Right atrium auricular region (tissue), 2 donors: ENCODE results near the gene HMOX2. TPM values are rescaled to one million over a fixed set of nuclear protein-coding genes. Genes with fewer than 3 reads are reported as not detected.

Experiments used
- DNase-seq: peaks from one replicate; pipeline ENCODE4 v3.0.0-alpha.2; 2019; ENCODE audit warnings: low spot score
- H3K27ac ChIP-seq, 2 donors: fragments of 200-600 bp; sonication (generic); 1 replicate in 1 of 2; 2 replicates in 1 of 2; pipeline ENCODE4 v1.5.1; 2016 to 2019
- H3K27me3 ChIP-seq, 2 donors: fragments of 200-600 bp; sonication (generic); one replicate each; pipeline versions ENCODE4 v1.5.1 to v1.6.0; 2017 to 2019
- H3K36me3 ChIP-seq: fragments of 200-600 bp; sonication (generic); one replicate; pipeline ENCODE4 v1.5.1; 2016
- H3K4me1 ChIP-seq, 2 donors: fragments of 200-600 bp; sonication (generic); one replicate each; pipeline versions ENCODE4 v1.5.1 to v1.6.0; 2017 to 2019
- H3K4me3 ChIP-seq, 2 donors: fragments of 200-600 bp; sonication (generic); 1 replicate in 1 of 2; 2 replicates in 1 of 2; pipeline ENCODE4 v1.5.1; 2017 to 2019; ENCODE audit warnings: mild to moderate bottlenecking in 1 of 2, moderate library complexity in 1 of 2
- H3K9me3 ChIP-seq, 2 donors: fragments of 200-600 bp; sonication (generic); one replicate each; pipeline ENCODE4 v1.5.1; 2019
- CTCF ChIP-seq, 2 donors: fragments of 200-600 bp; sonication (generic); IDR thresholded peaks; one replicate each; pipeline ENCODE4 v1.5.1; 2019; ENCODE audit warnings: antibody characterized with exemption in 2 of 2
- total RNA-seq, 2 donors: library from RNA; depleted of rRNA; stranded (reverse); fragments of >200 nt; gene quantifications; one replicate each; pipeline ENCODE4 v1.1.0, GENCODE V29; 2016

The HMOX2 gene
- total RNA-seq, 2 donors from 2014 or later, result 98.7 to 101 TPM

- Histone ChIP-seq H3K36me3 (no peaks in the 10 kb centered on the region), H3K4me3 (no peak overlapping the region), H3K9me3 (no peaks in the 10 kb centered on the region), H3K27ac (no peak overlapping the region), H3K27me3 (no peaks in the 10 kb centered on the region), H3K4me1 (peaks cover 0 to 13% of the 10 kb centered on the region in 2 donors)
- TF ChIP-seq CTCF (IDR thresholded peaks at IDR 0.05), result no peak
- no peak for DNase-seq
Observed at GRCh38 chr16:4539716-4540284, 63.6 kb downstream of the HMOX2 start.

- no peak for TF ChIP-seq CTCF (IDR thresholded peaks at IDR 0.05)
- no peak for DNase-seq
Observed at GRCh38 chr16:4544473-4544872, 68.3 kb downstream of the HMOX2 start.

GRCh38 chr16:4548124-4548523 lies 71.9 kb downstream of the HMOX2 start:
- Histone ChIP-seq H3K36me3 (no peaks in the 10 kb centered on the region), H3K4me1 (no peaks in the 10 kb centered on the region)
- DNase-seq, result no peak

More at GRCh38 chr16:4544473-4544872, 68.3 kb downstream of the HMOX2 start:
- H3K36me3 ChIP-seq, result no peaks in the 10 kb centered on the region
- no peaks in the 10 kb centered on the region for H3K4me1 ChIP-seq
- no peak overlapping the region for H3K27ac ChIP-seq
- H3K9me3 ChIP-seq, result no peaks in the 10 kb centered on the region
- H3K4me3 ChIP-seq, result no peak overlapping the region
- H3K27me3 ChIP-seq, result no peaks in the 10 kb centered on the region

GRCh38 chr16:4550591-4550990 lies 74.4 kb downstream of the HMOX2 start:
- H3K27me3 ChIP-seq, result no peaks in the 10 kb centered on the region
- H3K27ac ChIP-seq, result no peak overlapping the region
- no peaks in the 10 kb centered on the region for H3K4me1 ChIP-seq
- no peaks in the 10 kb centered on the region for H3K36me3 ChIP-seq
- no peaks in the 10 kb centered on the region for H3K9me3 ChIP-seq
- no peak overlapping the region for H3K4me3 ChIP-seq
- TF ChIP-seq CTCF (IDR thresholded peaks at IDR 0.05), result no peak
- DNase-seq, result no peak

More at GRCh38 chr16:4548124-4548523, 71.9 kb downstream of the HMOX2 start:
- no peak for TF ChIP-seq CTCF (IDR thresholded peaks at IDR 0.05)
- H3K4me3 ChIP-seq, result no peak overlapping the region
- no peaks in the 10 kb centered on the region for H3K27me3 ChIP-seq
- no peaks in the 10 kb centered on the region for H3K9me3 ChIP-seq
- H3K27ac ChIP-seq, result no peak overlapping the region

GRCh38 chr16:4552541-4552940 lies 76.3 kb downstream of the HMOX2 start:
- DNase-seq, result no peak
- H3K27me3 ChIP-seq, result no peaks in the 10 kb centered on the region
- TF ChIP-seq CTCF (IDR thresholded peaks at IDR 0.05), result no peak
- no peak overlapping the region for H3K4me3 ChIP-seq
- no peak overlapping the region for H3K27ac ChIP-seq
- H3K4me1 ChIP-seq, result no peaks in the 10 kb centered on the region
- H3K9me3 ChIP-seq, result no peaks in the 10 kb centered on the region
- no peaks in the 10 kb centered on the region for H3K36me3 ChIP-seq

GRCh38 chr16:4556112-4556511 lies 79.9 kb downstream of the HMOX2 start, which contains the start of gene C16orf96:
Gene C16orf96, plus strand, starts transcription at chr16:4556340. Its CDS starts 150 bp downstream, at chr16:4556490.
- DNase-seq, result no peak
- no peaks in the 10 kb centered on the region for H3K27me3 ChIP-seq
- H3K9me3 ChIP-seq, result no peaks in the 10 kb centered on the region
- TF ChIP-seq CTCF (IDR thresholded peaks at IDR 0.05), result no peak
- no peak within 1 kb of the TSS for H3K27ac ChIP-seq
- H3K36me3 ChIP-seq, result no peaks in the 10 kb centered on the region
- H3K4me1 ChIP-seq, result no peaks in the 10 kb centered on the region
- no peak within 1 kb of the TSS for H3K4me3 ChIP-seq
